HepG2 (cell line): ENCODE results near the gene IL36B. TPM values are rescaled to one million over a fixed set of nuclear protein-coding genes. Genes with fewer than 3 reads are reported as not detected.

ENCODE experiments used
- ATAC-seq: fragments of 200-7000 bp; cut with Tn5 transposase; 3 replicates; pipeline ENCODE4 v1.9.1; 2020; ENCODE audit warnings: mild to moderate bottlenecking, moderate library complexity
- BruUV-seq: library from RNA; stranded (reverse); fragments of 400-500 nt; replicated peaks from 2 replicates; lab custom pipeline; 2021; lab: Mats Ljungman, UMichigan
- CTCF ChIA-PET: fragments of 300-600 bp; formaldehyde crosslinking; extraction: SDS; loops from one replicate; lab custom pipeline; 2021; ENCODE audit warnings: low total read pairs, inconsistent platforms, low intra/inter-chr PET ratio; lab: Yijun Ruan, JAX
- POLR2A ChIA-PET: fragments of 350-600 bp; sonication (Branson Sonifier 250); formaldehyde crosslinking; loops from one replicate; lab custom pipeline; 2020; ENCODE audit warnings: antibody characterized with exemption, inconsistent platforms; lab: Yijun Ruan, JAX
- DNase-seq: peaks from one replicate; pipeline ENCODE4 v3.0.0-alpha.2; 2015; ENCODE audit warnings: low spot score
- FAIRE-seq: peaks from 3 replicates; lab custom pipeline; 2011; peaks lifted over from hg19 to GRCh38; lab: Jason Lieb, UNC
- H2AFZ ChIP-seq: one replicate; pipeline ENCODE4 v1.6.1; 2011; ENCODE audit warnings: low read length, inconsistent platforms
- H3K27ac ChIP-seq: fragments of 300-600 bp; 3 replicates; pipeline ENCODE4 v1.8.0; 2011; ENCODE audit warnings: mixed run types, mild to moderate bottlenecking, mixed read lengths, low read length, inconsistent platforms; ENCODE audit not compliant: insufficient read depth; ENCODE audit errors: extremely low read length
- H3K27me3 ChIP-seq, 2 experiments: fragments of 200-600 bp in 1 of 2; 2 replicates in 1 of 2; 3 replicates in 1 of 2; pipeline versions ENCODE4 v1.6.0 to v1.8.0; 2011; ENCODE audit warnings: low read length in 2 of 2, mild to moderate bottlenecking in 2 of 2, moderate library complexity in 2 of 2, inconsistent platforms in 1 of 2; ENCODE audit not compliant: insufficient read depth in 2 of 2, control insufficient read depth in 1 of 2
- H3K36me3 ChIP-seq, 2 experiments: fragments of 200-600 bp in 1 of 2; replicated peaks in 1 of 2; 2 replicates in 1 of 2; 3 replicates in 1 of 2; pipeline versions ENCODE4 v1.5.1 to v1.8.0; 2011; ENCODE audit warnings: low read length in 2 of 2, inconsistent platforms in 1 of 2; ENCODE audit not compliant: insufficient read depth in 2 of 2, control insufficient read depth in 1 of 2
- H3K4me1 ChIP-seq: 2 replicates; pipeline ENCODE4 v1.5.1; 2012; ENCODE audit warnings: low read length, inconsistent platforms; ENCODE audit not compliant: insufficient read depth
- H3K4me2 ChIP-seq: 2 replicates; pipeline ENCODE4 v1.6.0; 2011; ENCODE audit warnings: low read depth, low read length, inconsistent platforms
- H3K4me3 ChIP-seq, 3 experiments: fragments of 200-600 bp in 1 of 3; sonication (generic), shearing (Covaris generic) in 1 of 3; replicated peaks in 1 of 3; 2 replicates each; pipeline ENCODE4 v1.5.1; 2011 to 2016; ENCODE audit warnings: low read length in 3 of 3, inconsistent platforms in 2 of 3, low read depth in 2 of 3, mild to moderate bottlenecking in 2 of 3, control low read depth in 1 of 3, mixed read lengths in 1 of 3; ENCODE audit not compliant: insufficient read depth in 1 of 3
- H3K79me2 ChIP-seq: one replicate; pipeline ENCODE4 v1.6.1; 2011; ENCODE audit warnings: low read length, inconsistent platforms; ENCODE audit not compliant: insufficient read depth
- H3K9ac ChIP-seq: 2 replicates; pipeline ENCODE4 v1.6.0; 2011; ENCODE audit warnings: mild to moderate bottlenecking, low read depth, low read length, inconsistent platforms; ENCODE audit not compliant: insufficient read depth
- H3K9me3 ChIP-seq: 2 replicates; pipeline ENCODE4 v1.5.1; 2012; ENCODE audit warnings: mild to moderate bottlenecking, low read length
- H4K20me1 ChIP-seq: 2 replicates; pipeline ENCODE4 v1.6.0; 2011; ENCODE audit warnings: inconsistent platforms, mild to moderate bottlenecking, low read length, moderate library complexity; ENCODE audit not compliant: insufficient read depth
- EP300 ChIP-seq, 3 experiments: sonication (generic) in 1 of 3; formaldehyde crosslinking in 1 of 3; IDR thresholded peaks; 2 replicates each; pipeline versions ENCODE4 v1.5.1 to v1.6.1; 2011 to 2020; ENCODE audit warnings: low read depth in 2 of 3, low read length in 2 of 3, borderline replicate concordance in 1 of 3, improper control_type of control experiment in 1 of 3, mild to moderate bottlenecking in 1 of 3, missing genetic modification reagents in 1 of 3, moderate library complexity in 1 of 3
- FOXJ3 ChIP-seq: sonication (generic); formaldehyde crosslinking; IDR thresholded peaks from 2 replicates; pipeline ENCODE4 v1.4.0; 2020; ENCODE audit warnings: missing genetic modification reagents, mild to moderate bottlenecking, borderline replicate concordance
- HMG20B ChIP-seq: conservative IDR thresholded peaks from 2 replicates; pipeline ENCODE4 v1.6.1; 2016; ENCODE audit warnings: missing genetic modification reagents, missing compliant biosample characterization
- REPIN1 ChIP-seq: sonication (generic); formaldehyde crosslinking; IDR thresholded peaks from 2 replicates; pipeline ENCODE4 v1.8.0; 2022; ENCODE audit warnings: missing genetic modification reagents, low read depth, mild to moderate bottlenecking, borderline replicate concordance
- RFXANK ChIP-seq: IDR thresholded peaks from 2 replicates; pipeline ENCODE4 v1.6.1; 2016
- U2AF2 ChIP-seq: fragments of 200-400 bp; formaldehyde crosslinking; IDR thresholded peaks from 2 replicates; pipeline ENCODE4 v1.6.1; 2017; ENCODE audit warnings: low read depth, mild to moderate bottlenecking, low read length
- ZBTB21 ChIP-seq: sonication (generic); formaldehyde crosslinking; IDR thresholded peaks from 2 replicates; pipeline ENCODE4 v1.4.0; 2020; ENCODE audit warnings: missing genetic modification reagents
- ZBTB42 ChIP-seq: sonication (generic); formaldehyde crosslinking; IDR thresholded peaks from 2 replicates; pipeline ENCODE4 v1.5.0; 2020; ENCODE audit warnings: mild to moderate bottlenecking, missing genetic modification reagents
- ZFP37 ChIP-seq: sonication (generic); formaldehyde crosslinking; IDR thresholded peaks from 2 replicates; pipeline ENCODE4 v1.4.0; 2020; ENCODE audit warnings: missing genetic modification reagents, borderline replicate concordance
- ZNF431 ChIP-seq: sonication (generic); formaldehyde crosslinking; IDR thresholded peaks from 2 replicates; pipeline ENCODE4 v1.9.0; 2022; ENCODE audit warnings: missing genetic modification reagents, low read depth, mild to moderate bottlenecking, borderline replicate concordance
- ZNF572 ChIP-seq: sonication (generic); formaldehyde crosslinking; IDR thresholded peaks from 2 replicates; pipeline ENCODE4 v1.5.1; 2020; ENCODE audit warnings: mild to moderate bottlenecking, missing genetic modification reagents
- WGBS: methylation state at CpG from one replicate; pipeline ENCODE4 v1.1.6; 2017; ENCODE audit warnings: low lambda C conversion rate; 5-methylcytosine and 5-hydroxymethylcytosine counted together
- in situ Hi-C: cut with HindIII; loops from 2 replicates; pipeline ENCODE4 v1.10.0; 2017; ENCODE audit warnings: low pct_unique_long_range_greater_than_20kb; ENCODE audit not compliant: extremely low pct_ligation_motif_present
- intact Hi-C: fragments of 100-400 bp; cut with micrococcal nuclease; formaldehyde crosslinking; loops from one replicate; pipeline ENCODE4 v1.10.0; 2022; ENCODE audit not compliant: unreplicated experiment
- polyA plus RNA-seq, 8 experiments: library from polyadenylated mRNA; depleted of rRNA in 3 of 8; stranded (reverse) in 7 of 8; unstranded in 1 of 8; fragments of >200 nt; fragmentation: Illumina TruSeq in 4 of 8; extraction: Trizol in 4 of 8; gene quantifications; 2 replicates each; pipeline versions ENCODE4 v1.2.1 to v1.2.3, GENCODE V29; 2011 to 2016; ENCODE audit warnings: low read depth in 4 of 8, missing spikeins in 1 of 8, mixed read lengths in 1 of 8; ENCODE audit not compliant: insufficient read depth in 1 of 8
- total RNA-seq, 5 experiments: library from RNA; depleted of rRNA; stranded (reverse); fragments of >200 nt; fragmentation: Illumina TruSeq; extraction: Trizol; gene quantifications; 2 replicates each; pipeline ENCODE4 v1.2.3, GENCODE V29; 2016; ENCODE audit warnings: low read depth in 1 of 5
- TF ChIP-seq, protein P1 (sequence below): IDR thresholded peaks from 2 replicates; pipeline ENCODE4 v1.4.0; 2020; ENCODE audit warnings: mild to moderate bottlenecking, missing genetic modification reagents
- TF ChIP-seq, protein P2 (sequence below): sonication (generic); formaldehyde crosslinking; IDR thresholded peaks from 2 replicates; pipeline ENCODE4 v1.4.0; 2020; ENCODE audit warnings: missing genetic modification reagents
- TF ChIP-seq, protein P3 (sequence below): sonication (generic); formaldehyde crosslinking; IDR thresholded peaks from 2 replicates; pipeline ENCODE4 v1.5.0; 2020; ENCODE audit warnings: missing genetic modification reagents

IL36B gene
- total and polyA plus RNA-seq, 2 of the 13 experiments (the other 11 are each of a cell fraction or from before 2014, with no cell fraction given) = not detected

DNA sequence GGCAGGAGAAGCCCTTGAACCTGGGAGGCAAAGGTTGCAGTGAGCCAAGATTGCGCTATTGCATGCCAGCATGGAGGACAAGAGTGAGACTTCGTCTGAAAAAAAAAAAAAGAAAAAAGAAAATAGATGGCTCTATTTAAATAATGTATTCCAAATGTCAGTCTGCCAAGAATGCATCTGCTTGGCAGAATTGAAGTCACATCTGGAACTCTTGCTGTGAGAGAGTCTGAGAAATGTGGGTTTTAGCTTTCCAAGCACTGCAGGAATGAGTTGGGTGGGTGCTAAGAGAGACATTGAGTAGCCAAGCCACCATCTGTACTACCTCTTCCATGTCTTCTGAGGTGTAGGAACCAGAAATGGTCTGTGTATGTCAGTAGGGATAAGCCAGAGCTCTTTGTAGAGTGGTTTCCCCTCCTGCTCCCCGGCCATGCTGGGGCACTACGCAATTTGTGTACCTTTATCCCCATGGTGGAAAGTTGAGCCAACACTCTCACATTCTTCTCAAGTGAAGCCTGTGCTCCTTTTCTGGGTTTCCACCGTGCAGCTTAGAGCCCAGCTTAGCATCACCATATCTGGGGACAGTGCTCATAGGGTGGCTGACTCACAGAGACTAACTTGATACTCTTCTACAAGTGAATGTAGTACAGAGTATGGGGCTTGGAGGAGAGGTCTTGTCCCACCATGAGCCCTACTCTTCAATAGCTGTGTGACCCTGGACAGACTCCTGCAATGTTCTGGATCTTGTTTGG is 40.4 kb upstream of the IL36B start:
- DNase-seq (no peak), ATAC-seq (no peak), FAIRE-seq (no peak)
- BruUV-seq = no TSS peak
- H3K27me3 ChIP-seq = no peaks in the 10 kb centered on the region; a peak in 1 of 5 replicates
- H3K9ac ChIP-seq = no peak overlapping the region
- H3K4me2 ChIP-seq = no peak overlapping the region
- H3K79me2 ChIP-seq = no peaks in the 10 kb centered on the region
- ChIA-PET CTCF (no interaction called here), POLR2A (interaction anchor here (6.5 kb wide), 1 partner anchor 33 kb away, joined by 45 read pairs; the partner anchor contains the start of gene IL1RN)
- in situ Hi-C loops (no loop called here), intact Hi-C loops (no loop called here)
- no peaks in the 10 kb centered on the region for H4K20me1 ChIP-seq
- H3K9me3 ChIP-seq = no peaks in the 10 kb centered on the region
- no peaks in the 10 kb centered on the region for H3K36me3 ChIP-seq
- no peak overlapping the region for H3K27ac ChIP-seq
- WGBS = 50% methylated on average over 5 of the region's 5 CpGs
- no peak overlapping the region for H2AFZ ChIP-seq
- H3K4me1 ChIP-seq = peaks cover 24% of the 10 kb centered on the region
- no peak overlapping the region for H3K4me3 ChIP-seq
- TF ChIP-seq ZNF431 (CRISPR knock-in tag) = no peak
- no peak for TF ChIP-seq ZBTB42 (CRISPR knock-in tag)
- no peak for TF ChIP-seq REPIN1
- no peak for TF ChIP-seq HMG20B (CRISPR knock-in tag)
- TF ChIP-seq, protein P1, sequence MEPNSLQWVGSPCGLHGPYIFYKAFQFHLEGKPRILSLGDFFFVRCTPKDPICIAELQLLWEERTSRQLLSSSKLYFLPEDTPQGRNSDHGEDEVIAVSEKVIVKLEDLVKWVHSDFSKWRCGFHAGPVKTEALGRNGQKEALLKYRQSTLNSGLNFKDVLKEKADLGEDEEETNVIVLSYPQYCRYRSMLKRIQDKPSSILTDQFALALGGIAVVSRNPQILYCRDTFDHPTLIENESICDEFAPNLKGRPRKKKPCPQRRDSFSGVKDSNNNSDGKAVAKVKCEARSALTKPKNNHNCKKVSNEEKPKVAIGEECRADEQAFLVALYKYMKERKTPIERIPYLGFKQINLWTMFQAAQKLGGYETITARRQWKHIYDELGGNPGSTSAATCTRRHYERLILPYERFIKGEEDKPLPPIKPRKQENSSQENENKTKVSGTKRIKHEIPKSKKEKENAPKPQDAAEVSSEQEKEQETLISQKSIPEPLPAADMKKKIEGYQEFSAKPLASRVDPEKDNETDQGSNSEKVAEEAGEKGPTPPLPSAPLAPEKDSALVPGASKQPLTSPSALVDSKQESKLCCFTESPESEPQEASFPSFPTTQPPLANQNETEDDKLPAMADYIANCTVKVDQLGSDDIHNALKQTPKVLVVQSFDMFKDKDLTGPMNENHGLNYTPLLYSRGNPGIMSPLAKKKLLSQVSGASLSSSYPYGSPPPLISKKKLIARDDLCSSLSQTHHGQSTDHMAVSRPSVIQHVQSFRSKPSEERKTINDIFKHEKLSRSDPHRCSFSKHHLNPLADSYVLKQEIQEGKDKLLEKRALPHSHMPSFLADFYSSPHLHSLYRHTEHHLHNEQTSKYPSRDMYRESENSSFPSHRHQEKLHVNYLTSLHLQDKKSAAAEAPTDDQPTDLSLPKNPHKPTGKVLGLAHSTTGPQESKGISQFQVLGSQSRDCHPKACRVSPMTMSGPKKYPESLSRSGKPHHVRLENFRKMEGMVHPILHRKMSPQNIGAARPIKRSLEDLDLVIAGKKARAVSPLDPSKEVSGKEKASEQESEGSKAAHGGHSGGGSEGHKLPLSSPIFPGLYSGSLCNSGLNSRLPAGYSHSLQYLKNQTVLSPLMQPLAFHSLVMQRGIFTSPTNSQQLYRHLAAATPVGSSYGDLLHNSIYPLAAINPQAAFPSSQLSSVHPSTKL (CRISPR knock-in tag) = no peak
- TF ChIP-seq RFXANK (CRISPR knock-in tag) = no peak
- TF ChIP-seq FOXJ3 = no peak
- TF ChIP-seq EP300 (IDR thresholded peaks at IDR 0.05; ENCODE audit: low read depth in 2 of 2, low read length in 2 of 2) = no peak
- TF ChIP-seq EP300 (CRISPR knock-in tag; IDR thresholded peaks at IDR 0.05; ENCODE audit: borderline replicate concordance) = no peak
- TF ChIP-seq U2AF2 = no peak
- TF ChIP-seq, protein P2, sequence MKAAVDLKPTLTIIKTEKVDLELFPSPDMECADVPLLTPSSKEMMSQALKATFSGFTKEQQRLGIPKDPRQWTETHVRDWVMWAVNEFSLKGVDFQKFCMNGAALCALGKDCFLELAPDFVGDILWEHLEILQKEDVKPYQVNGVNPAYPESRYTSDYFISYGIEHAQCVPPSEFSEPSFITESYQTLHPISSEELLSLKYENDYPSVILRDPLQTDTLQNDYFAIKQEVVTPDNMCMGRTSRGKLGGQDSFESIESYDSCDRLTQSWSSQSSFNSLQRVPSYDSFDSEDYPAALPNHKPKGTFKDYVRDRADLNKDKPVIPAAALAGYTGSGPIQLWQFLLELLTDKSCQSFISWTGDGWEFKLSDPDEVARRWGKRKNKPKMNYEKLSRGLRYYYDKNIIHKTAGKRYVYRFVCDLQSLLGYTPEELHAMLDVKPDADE (CRISPR knock-in tag) = no peak
- TF ChIP-seq ZBTB21 = no peak
- TF ChIP-seq, protein P3, sequence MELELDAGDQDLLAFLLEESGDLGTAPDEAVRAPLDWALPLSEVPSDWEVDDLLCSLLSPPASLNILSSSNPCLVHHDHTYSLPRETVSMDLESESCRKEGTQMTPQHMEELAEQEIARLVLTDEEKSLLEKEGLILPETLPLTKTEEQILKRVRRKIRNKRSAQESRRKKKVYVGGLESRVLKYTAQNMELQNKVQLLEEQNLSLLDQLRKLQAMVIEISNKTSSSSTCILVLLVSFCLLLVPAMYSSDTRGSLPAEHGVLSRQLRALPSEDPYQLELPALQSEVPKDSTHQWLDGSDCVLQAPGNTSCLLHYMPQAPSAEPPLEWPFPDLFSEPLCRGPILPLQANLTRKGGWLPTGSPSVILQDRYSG = no peak
- TF ChIP-seq ZFP37 (CRISPR knock-in tag) = no peak
- TF ChIP-seq ZNF572 (CRISPR knock-in tag) = no peak
